Measurements from ENCODE around the gene RBP5.

DNA sequence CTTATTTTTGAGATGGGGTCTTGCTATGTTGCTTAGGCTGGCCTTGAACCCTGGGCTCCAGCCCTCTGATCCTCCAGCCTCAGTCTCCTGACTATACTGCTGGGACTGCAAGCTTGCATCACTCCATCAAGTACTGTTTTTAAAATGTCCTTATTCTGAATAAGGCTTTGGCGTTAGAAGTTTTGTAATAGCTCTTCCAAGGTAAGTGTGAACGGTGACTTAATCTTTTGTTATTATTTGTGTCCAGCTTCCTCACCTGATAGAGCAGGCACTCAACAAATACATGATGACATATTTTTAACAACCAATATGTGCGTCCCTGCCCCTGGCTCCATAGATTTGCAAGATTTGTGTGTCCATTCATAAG is 21.1 kb downstream of the RBP5 start:
- TF ChIP-seq POLR2A (IDR thresholded peaks at IDR 0.05): no peak
- TF ChIP-seq, protein P1, sequence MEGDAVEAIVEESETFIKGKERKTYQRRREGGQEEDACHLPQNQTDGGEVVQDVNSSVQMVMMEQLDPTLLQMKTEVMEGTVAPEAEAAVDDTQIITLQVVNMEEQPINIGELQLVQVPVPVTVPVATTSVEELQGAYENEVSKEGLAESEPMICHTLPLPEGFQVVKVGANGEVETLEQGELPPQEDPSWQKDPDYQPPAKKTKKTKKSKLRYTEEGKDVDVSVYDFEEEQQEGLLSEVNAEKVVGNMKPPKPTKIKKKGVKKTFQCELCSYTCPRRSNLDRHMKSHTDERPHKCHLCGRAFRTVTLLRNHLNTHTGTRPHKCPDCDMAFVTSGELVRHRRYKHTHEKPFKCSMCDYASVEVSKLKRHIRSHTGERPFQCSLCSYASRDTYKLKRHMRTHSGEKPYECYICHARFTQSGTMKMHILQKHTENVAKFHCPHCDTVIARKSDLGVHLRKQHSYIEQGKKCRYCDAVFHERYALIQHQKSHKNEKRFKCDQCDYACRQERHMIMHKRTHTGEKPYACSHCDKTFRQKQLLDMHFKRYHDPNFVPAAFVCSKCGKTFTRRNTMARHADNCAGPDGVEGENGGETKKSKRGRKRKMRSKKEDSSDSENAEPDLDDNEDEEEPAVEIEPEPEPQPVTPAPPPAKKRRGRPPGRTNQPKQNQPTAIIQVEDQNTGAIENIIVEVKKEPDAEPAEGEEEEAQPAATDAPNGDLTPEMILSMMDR (IDR thresholded peaks at IDR 0.05): no peak

Measured in adrenal gland (tissue), 5 donors.